Activated T-helper 17 cell treated with anti-CD3 and anti-CD28 coated beads, Interleukin-2, amount 50 U/mL, for 72 hours (primary cell): ENCODE measurements around the gene ZNF213. TPM values are rescaled to one million over a fixed set of nuclear protein-coding genes. Genes with fewer than 3 reads are reported as not detected.
"Not testable (repeated sequence)": the region's sequence is repeated elsewhere in the genome, so short reads cannot be mapped to it uniquely, and the experiment has no call there.

Experiments used
- ATAC-seq: fragments of 150-1000 bp; cut with Tn5 transposase; replicated peaks from 2 replicates; pipeline ENCODE4 v1.10.0; 2021; ENCODE audit warnings: mild to moderate bottlenecking, moderate library complexity
- H3K27ac Mint-ChIP-seq: one replicate; pipeline ENCODE4 v1.8.0; 2022; ENCODE audit warnings: mixed read lengths
- H3K27me3 Mint-ChIP-seq: one replicate; pipeline ENCODE4 v1.8.0; 2022; ENCODE audit warnings: mixed read lengths
- H3K36me3 Mint-ChIP-seq: one replicate; pipeline ENCODE4 v1.8.0; 2022; ENCODE audit warnings: low read depth, mild to moderate bottlenecking, mixed read lengths
- H3K4me1 Mint-ChIP-seq: one replicate; pipeline ENCODE4 v1.8.0; 2022; ENCODE audit warnings: mixed read lengths
- H3K4me3 Mint-ChIP-seq: one replicate; pipeline ENCODE4 v1.8.0; 2022; ENCODE audit warnings: mild to moderate bottlenecking, mixed read lengths
- H3K9me3 Mint-ChIP-seq: one replicate; pipeline ENCODE4 v1.8.0; 2022; ENCODE audit warnings: mixed read lengths
- total RNA-seq, 2 donors: library from RNA; stranded (reverse); gene quantifications; one replicate each; pipeline ENCODE4 v1.2.3, GENCODE V29; 2022

Gene ZNF213
- total RNA-seq, 2 donors from 2014 or later, result 6.4 to 8.6 TPM

DNA sequence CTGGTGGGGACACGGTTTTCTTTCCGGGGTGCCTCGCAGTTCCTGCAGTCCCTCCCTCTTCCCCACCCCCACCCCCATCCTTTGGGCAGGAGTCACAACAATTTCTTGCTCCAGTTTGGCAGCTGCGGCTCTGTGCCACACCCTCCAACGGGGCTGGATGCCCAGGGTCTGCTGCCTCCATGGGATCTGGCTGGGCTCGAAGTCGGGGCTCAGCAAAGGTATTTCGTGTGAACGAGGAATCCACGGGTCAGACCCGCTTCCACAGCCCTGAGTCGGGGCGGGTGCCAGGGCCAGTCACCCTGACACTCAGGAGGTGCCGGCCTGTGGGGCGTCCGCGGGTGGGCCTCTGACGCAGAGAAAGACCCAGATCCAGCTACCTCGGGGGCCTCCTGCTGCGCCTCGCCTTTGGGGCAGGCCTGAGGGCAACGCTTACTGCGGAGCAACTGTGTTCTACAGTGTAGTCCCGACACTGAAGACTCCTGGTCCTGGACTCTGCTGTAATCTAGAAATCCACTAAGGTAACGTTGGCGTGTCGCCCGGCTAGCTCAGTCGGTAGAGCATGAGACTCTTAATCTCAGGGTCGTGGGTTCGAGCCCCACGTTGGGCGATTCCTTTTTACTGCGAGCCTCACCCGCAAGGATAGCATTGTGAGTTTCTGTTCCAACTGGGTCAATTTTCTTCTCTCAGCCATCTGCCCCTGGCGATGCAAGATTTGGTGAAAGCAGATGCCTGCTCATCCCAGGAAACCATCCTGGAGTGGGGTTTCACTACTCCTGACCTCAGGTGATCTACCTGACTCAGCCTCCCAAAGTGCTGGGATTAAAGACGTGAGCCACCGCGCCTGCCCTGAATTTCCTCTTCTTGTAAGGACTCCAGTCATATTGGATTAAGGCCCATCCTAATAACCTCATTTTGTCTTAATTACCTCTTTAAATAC, 40.6 kb downstream of the ZNF213 start:
- peaks cover 24% of the 10 kb centered on the region for H3K4me1 Mint-ChIP-seq
- peak overlapping the region; percentile 16 for H3K4me3 Mint-ChIP-seq
- no peak overlapping the region for H3K27ac Mint-ChIP-seq
- H3K27me3 Mint-ChIP-seq, result peaks cover 42% of the 10 kb centered on the region
- H3K36me3 Mint-ChIP-seq, result peaks cover 14% of the 10 kb centered on the region
- H3K9me3 Mint-ChIP-seq, result no peaks in the 10 kb centered on the region
- no peak for ATAC-seq

DNA sequence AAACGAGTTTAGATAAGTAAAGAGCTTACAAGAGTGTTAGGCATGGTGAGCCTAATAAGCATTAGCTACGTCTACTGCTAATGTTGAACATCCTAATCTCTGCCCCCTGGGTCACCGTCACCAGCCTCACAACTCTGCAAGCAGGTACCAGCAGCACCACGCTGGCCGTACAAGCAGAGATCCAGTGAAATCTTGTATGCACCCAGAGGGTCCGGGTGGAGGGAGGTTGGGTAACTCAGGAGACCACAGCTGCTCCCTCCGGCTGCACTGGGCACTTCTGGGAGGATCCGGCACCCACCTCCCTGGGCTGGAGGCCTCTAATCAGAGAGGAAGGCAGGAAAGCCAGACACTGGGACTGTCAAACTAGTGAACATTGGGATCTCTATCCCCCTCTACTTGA, 44.8 kb downstream of the ZNF213 start:
- Mint-ChIP-seq H3K9me3 (no peaks in the 10 kb centered on the region), H3K27ac (no peak overlapping the region), H3K4me3 (no peak overlapping the region), H3K4me1 (peaks cover 11% of the 10 kb centered on the region), H3K27me3 (peaks cover 63% of the 10 kb centered on the region), H3K36me3 (peaks cover 23% of the 10 kb centered on the region)
- ATAC-seq, result no peak

DNA sequence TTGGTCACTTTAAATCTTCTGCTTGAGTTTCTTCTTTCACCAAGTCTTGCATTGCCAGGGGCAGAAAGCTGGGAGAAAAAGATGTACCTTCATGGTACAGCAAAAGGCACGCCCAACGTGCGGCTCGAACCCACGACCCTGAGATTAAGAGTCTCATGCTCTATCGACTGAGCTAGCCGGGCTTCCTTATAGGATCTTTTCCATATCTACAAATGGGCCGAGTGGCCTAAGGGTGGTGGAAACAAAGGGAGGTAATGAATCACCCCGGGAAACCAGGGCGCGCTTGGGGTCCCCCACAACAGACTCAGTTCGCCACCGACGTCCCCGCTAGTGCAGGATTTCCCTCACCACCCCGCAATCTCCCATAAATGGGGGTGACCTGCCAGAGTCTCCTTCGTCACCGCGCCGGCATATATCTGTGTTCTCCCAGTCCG, 45.6 kb downstream of the ZNF213 start:
- peaks cover 11% of the 10 kb centered on the region for H3K4me1 Mint-ChIP-seq
- no peak for ATAC-seq
- no peaks in the 10 kb centered on the region for H3K9me3 Mint-ChIP-seq
- no peak overlapping the region for H3K4me3 Mint-ChIP-seq
- peaks cover 23% of the 10 kb centered on the region for H3K36me3 Mint-ChIP-seq
- peaks cover 64% of the 10 kb centered on the region for H3K27me3 Mint-ChIP-seq
- no peak overlapping the region for H3K27ac Mint-ChIP-seq

DNA sequence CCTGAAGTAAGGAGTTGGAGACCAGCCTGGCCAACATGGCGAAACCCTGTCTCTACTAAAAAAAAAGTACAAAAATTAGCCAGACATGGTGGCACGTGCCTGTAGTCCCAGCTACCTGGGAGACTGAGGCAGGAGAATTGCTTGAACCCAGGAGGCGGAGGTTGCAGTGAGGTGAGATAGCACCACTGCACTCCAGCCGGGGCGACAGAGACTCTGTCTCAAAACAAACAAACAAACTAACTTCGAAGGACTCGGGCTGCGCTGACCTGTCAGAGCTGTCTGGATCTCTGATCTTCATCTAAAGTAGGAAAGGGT, 47.4 kb downstream of the ZNF213 start:
- H3K27me3 Mint-ChIP-seq, result peaks cover 63% of the 10 kb centered on the region
- peaks cover 23% of the 10 kb centered on the region for H3K36me3 Mint-ChIP-seq
- peak overlapping the region; percentile 93 for H3K27ac Mint-ChIP-seq
- ATAC-seq, H3K9me3 Mint-ChIP-seq: not testable (repeated sequence)
- H3K4me1 Mint-ChIP-seq, result peaks cover 11% of the 10 kb centered on the region
- H3K4me3 Mint-ChIP-seq, result peak overlapping the region; percentile 75

DNA sequence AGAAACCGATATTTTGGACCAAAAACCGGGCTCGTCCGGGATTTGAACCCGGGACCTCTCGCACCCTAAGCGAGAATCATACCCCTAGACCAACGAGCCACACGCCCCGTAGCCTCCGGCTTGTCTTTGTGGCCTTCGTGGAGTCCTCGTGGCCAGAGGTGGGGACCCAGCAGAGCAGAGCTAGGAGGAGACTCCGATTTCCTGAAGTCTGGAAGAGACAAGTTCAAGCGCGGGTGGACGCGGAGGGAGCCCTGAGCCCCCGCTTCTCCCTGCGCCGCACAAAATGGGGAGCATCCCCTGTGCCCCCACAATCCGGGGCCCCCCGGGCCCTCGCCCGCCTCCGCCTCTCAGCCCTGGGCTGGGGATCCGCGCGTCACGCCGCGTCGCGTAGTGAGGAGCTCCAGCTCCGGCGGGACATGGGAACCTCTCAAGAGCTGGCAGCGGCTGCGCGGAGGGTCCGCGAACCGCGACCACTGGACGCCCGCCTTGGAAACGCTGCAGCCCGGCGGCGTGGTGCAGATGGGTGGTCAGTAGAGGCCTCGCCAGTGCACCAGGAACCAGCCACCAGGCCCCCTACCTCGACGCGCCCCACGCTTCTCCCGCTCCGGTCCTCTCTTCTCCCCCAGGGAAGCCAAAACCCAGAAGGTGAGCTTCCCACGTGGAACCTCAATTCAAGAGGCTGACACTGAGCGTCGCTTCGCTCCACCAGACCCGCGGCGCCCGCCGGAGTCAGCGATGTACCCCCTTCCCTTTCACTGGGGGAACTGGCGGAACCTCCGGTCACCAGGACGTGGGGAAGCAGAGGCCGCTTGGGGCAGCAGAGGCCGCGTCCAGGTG, 48.0 kb downstream of the ZNF213 start:
- peak; percentile 60 for ATAC-seq
- no peaks in the 10 kb centered on the region for H3K9me3 Mint-ChIP-seq
- H3K36me3 Mint-ChIP-seq, result peaks cover 26% of the 10 kb centered on the region
- H3K4me1 Mint-ChIP-seq, result peaks cover 16% of the 10 kb centered on the region
- peak overlapping the region; percentile 93 for H3K27ac Mint-ChIP-seq
- peaks cover 61% of the 10 kb centered on the region for H3K27me3 Mint-ChIP-seq
- peak overlapping the region; percentile 75 for H3K4me3 Mint-ChIP-seq

DNA sequence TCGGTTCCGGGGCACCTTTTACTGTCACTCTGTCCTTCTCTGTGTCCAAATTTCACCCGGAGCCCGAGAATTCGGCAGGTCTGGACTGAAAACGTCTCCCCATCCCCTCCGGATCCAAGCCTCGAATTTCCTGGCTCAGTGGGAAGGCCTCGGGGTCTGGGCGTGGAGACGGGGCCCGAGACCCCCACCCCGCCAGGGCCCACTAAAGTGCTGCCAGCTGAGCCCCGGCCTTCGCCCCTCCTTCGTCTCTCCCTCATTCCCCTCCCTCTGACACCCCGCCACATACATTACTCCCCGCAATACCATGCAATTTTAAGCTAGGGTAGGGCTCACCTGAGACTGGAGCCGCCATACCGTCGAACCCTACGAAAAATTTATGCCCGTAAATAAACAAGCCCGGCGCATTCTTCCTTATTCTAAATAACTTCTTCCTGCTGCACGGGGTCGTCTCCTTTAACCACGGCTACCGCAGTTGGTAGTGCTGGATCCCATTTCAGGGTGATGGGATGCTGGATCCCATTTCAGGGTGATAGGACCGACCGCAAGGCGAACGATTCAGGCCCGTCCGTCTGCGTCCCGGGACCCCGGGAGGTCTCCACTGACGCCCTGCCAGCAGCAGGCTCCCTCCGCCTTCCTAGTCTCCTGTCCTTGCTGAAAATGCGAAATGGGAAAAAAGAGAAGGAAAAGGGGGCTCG, 48.8 kb downstream of the ZNF213 start:
- peak overlapping the region; percentile 92 for H3K27ac Mint-ChIP-seq
- no peak for ATAC-seq
- peaks cover 64% of the 10 kb centered on the region for H3K27me3 Mint-ChIP-seq
- peaks cover 20% of the 10 kb centered on the region for H3K4me1 Mint-ChIP-seq
- H3K4me3 Mint-ChIP-seq, result peak overlapping the region; percentile 75
- H3K9me3 Mint-ChIP-seq, result no peaks in the 10 kb centered on the region
- H3K36me3 Mint-ChIP-seq, result peaks cover 31% of the 10 kb centered on the region

DNA sequence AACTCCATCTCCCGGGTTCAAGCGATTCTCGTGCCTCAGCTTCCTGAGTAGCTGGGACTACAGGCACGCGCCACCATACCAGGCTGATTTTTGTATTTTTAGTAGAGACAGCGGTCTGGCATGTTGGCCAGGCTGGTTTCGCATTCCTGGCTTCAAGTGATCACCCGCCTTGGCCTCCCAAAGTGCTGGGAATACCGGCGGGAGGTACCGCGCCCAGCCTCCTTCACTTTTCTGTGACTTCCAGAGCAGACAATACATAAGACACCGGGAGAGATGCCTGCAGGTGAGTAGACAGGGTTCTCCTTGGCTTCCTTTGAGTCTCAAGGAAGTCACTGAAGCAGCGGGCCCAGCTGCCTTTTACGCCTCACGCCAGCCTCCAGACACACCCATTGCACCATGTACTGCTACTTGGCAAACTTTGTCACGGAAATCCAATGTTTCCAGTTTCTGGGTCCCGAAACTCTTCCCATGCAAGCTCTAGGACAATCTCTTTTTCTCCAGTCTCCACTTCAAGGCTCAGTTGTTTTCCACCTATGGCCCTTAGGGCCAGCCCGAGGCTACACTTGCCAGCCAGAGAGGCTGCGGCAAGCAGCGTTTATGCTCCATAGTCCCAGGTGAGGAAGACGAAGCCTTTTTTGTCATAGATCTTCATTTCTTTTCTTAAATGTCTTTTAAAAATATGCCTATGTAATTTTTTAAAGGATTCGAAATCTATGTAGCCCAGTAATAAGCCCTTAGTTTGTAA, 52.3 kb downstream of the ZNF213 start:
- Mint-ChIP-seq H3K27ac (peak overlapping the region; percentile 97), H3K36me3 (peaks cover 57% of the 10 kb centered on the region), H3K27me3 (peaks cover 54% of the 10 kb centered on the region), H3K4me1 (peaks cover 26% of the 10 kb centered on the region), H3K4me3 (peak overlapping the region; percentile 80), H3K9me3 (no peaks in the 10 kb centered on the region)
- no peak for ATAC-seq

DNA sequence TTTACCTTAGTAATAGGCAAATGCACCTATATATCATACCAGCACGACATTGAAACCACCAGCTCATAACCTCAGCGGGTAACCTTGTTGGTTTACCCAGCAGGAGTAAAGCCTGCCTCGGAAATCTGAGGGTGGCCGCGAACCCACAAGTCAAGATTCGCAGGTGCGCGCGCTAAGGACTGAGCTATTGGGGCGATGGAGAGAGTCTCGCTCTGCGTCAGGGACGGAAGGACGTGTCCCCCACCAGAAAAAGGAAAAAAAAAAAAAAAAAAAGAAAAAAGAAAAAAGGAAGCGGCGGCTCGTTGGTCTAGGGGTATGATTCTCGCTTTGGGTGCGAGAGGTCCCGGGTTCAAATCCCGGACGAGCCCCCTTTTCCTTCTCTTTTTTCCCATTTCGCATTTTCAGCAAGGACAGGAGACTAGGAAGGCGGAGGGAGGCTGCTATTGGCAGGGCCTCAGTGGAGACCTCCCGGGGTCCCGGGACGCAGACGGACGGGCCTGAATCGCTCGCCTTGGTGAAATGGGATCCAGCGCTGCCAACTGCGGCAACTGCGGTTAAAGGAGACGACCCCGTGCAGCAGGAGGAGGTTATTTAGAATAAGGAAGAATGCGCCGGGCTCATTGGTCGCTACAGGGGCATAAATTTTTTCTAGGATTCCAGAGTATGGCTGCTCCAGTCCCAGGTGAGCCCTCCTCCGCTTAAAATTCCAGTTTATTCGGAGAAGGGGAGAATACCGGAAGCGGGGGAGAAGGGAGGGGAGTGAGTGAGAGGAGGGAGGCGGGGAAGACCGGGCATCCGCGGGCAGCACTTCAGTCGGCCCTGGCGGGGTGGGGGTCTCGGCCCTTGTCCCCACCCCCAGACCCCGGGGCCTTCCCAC, 53.2 kb downstream of the ZNF213 start, which contains the start of gene OR1F1:
Gene OR1F1, plus strand, starts transcription at position 407 of the 877 bp plus-strand sequence.
- H3K9me3 Mint-ChIP-seq, result no peaks in the 10 kb centered on the region
- peak within 1 kb of the TSS; percentile 97 for H3K27ac Mint-ChIP-seq
- H3K4me3 Mint-ChIP-seq, result peak within 1 kb of the TSS; percentile 80
- H3K4me1 Mint-ChIP-seq, result peaks cover 26% of the 10 kb centered on the region
- peak; percentile 73 for ATAC-seq
- peaks cover 48% of the 10 kb centered on the region for H3K36me3 Mint-ChIP-seq
- peaks cover 50% of the 10 kb centered on the region for H3K27me3 Mint-ChIP-seq

DNA sequence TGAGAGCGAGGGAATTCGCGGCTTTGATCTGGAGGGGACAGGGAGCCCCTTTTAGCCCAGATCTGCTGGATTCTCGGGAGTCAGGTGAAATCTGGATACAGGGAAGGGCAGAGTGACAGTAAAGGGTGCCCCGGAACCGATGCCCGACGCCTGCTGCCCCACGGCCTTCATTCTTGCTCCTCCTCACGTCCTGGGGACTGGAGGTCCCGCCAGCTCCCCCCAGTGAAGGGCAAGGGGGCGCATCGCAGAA, 53.8 kb downstream of the ZNF213 start:
- H3K4me3 Mint-ChIP-seq, result peak overlapping the region; percentile 80
- H3K27me3 Mint-ChIP-seq, result peaks cover 45% of the 10 kb centered on the region
- peaks cover 43% of the 10 kb centered on the region for H3K36me3 Mint-ChIP-seq
- no peak for ATAC-seq
- H3K4me1 Mint-ChIP-seq, result peaks cover 23% of the 10 kb centered on the region
- H3K27ac Mint-ChIP-seq, result no peak overlapping the region
- H3K9me3 Mint-ChIP-seq, result no peaks in the 10 kb centered on the region

DNA sequence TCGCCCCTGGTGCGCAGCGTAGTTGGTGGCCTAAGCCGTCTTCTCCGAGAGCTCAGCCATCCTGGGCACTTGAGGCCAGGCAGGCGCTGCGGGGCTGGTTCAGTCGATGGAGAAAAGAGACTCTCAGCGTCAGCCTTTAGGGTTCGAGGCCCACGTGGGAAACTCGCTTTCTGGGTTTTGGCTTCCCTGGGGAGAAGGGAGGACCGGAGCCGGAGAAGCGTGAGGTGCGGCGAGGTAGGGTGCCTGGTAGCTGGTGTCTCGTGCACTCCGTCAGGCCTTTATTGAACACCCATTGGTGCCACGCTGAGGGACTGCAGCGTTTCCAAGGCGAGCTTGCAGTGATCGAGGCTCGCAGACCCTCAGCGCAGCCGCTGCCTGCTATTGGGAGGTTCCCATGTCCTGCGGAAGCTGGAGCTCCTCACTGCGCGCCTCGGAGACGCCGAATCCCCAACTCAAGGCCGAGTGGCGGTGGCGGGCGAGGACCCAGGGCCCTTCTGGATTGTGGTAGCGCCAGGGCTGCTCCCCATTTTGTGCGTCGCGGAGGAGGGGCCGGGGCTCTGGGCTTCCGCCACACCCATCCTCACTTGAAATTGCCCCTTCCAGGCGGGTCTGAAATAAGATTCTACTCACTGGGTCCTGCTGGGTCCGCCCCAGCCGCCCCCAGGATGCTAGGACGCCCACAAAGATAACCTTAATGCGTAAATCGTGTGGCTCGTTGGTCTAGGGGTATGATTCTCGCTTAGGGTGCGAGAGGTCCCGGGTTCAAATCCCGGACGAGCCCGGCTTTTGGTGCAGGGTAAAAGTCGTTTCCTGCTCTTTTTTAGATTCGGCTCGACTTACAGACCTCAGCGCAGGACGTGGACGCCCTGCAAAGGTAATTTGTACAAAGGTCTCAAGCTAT, 54.3 kb downstream of the ZNF213 start:
- Mint-ChIP-seq H3K4me1 (peaks cover 17% of the 10 kb centered on the region), H3K4me3 (peak overlapping the region; percentile 80), H3K27me3 (peaks cover 45% of the 10 kb centered on the region), H3K27ac (peak overlapping the region; percentile 72), H3K9me3 (no peaks in the 10 kb centered on the region), H3K36me3 (peaks cover 37% of the 10 kb centered on the region)
- ATAC-seq, result peak; percentile 46

DNA sequence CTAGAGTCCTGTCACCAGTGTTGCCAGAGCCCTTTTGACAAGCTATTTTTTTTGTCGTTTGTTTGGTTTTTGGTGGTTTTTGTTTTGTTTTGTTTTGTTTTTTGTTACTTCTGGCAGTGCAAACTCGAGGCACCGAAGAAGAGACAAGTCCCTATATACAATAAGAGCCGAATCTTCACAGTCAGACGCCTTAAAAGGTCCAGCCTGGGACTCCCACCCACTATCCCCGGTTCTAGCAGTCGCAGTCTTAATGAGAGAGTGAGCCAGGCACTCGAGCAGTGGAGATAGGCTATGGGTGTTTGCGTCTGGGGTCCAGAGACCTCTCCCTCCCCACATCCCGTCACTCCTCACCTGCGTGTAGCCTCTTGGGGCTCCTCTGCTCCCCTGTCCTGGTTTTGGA, 55.0 kb downstream of the ZNF213 start:
- H3K9me3 Mint-ChIP-seq, result no peaks in the 10 kb centered on the region
- peak overlapping the region; percentile 72 for H3K27ac Mint-ChIP-seq
- peaks cover 49% of the 10 kb centered on the region for H3K27me3 Mint-ChIP-seq
- H3K36me3 Mint-ChIP-seq, result peaks cover 35% of the 10 kb centered on the region
- peak overlapping the region; percentile 80 for H3K4me3 Mint-ChIP-seq
- peaks cover 15% of the 10 kb centered on the region for H3K4me1 Mint-ChIP-seq
- no peak for ATAC-seq

DNA sequence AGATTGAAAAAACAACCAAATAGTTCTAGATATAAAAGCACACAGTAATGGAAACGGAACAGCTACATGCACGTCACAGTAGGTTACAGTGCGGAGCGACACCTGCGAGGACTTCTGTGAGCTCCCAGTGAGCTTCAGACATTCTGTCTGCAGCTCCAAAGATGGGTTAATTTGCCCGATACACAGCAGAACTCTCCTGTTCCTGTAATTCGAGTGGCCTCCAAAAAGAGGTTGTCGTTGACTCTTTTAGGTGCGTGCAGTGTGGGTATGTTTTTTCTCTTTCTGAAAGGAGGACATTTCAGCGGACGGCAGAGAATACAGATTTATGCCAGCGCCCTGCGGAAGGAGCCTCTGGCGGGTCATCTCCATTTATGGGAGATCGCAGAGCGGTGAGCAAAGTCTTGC, 56.1 kb downstream of the ZNF213 start:
- H3K27me3 Mint-ChIP-seq, result peaks cover 45% of the 10 kb centered on the region

More for the DNA sequence above, 56.1 kb downstream of the ZNF213 start:
- Mint-ChIP-seq H3K9me3 (no peaks in the 10 kb centered on the region), H3K4me1 (peaks cover 15% of the 10 kb centered on the region), H3K27ac (peak overlapping the region; percentile 56), H3K4me3 (peak overlapping the region; percentile 80), H3K36me3 (peaks cover 35% of the 10 kb centered on the region)
- no peak for ATAC-seq
